Activated T-helper 17 cell treated with anti-CD3 and anti-CD28 coated beads, Interleukin-2, amount 50 U/mL, for 72 hours (primary cell): ENCODE results near the gene ZW10. TPM values are rescaled to one million over a fixed set of nuclear protein-coding genes. Genes with fewer than 3 reads are reported as not detected.
"Not testable (repeated sequence)": the region's sequence is repeated elsewhere in the genome, so short reads cannot be mapped to it uniquely, and the experiment has no call there.

Experiments used
- ATAC-seq: fragments of 150-1000 bp; cut with Tn5 transposase; replicated peaks from 2 replicates; pipeline ENCODE4 v1.10.0; 2021; ENCODE audit warnings: mild to moderate bottlenecking, moderate library complexity
- H3K27ac Mint-ChIP-seq: one replicate; pipeline ENCODE4 v1.8.0; 2022; ENCODE audit warnings: mixed read lengths
- H3K27me3 Mint-ChIP-seq: one replicate; pipeline ENCODE4 v1.8.0; 2022; ENCODE audit warnings: mixed read lengths
- H3K36me3 Mint-ChIP-seq: one replicate; pipeline ENCODE4 v1.8.0; 2022; ENCODE audit warnings: low read depth, mild to moderate bottlenecking, mixed read lengths
- H3K4me1 Mint-ChIP-seq: one replicate; pipeline ENCODE4 v1.8.0; 2022; ENCODE audit warnings: mixed read lengths
- H3K4me3 Mint-ChIP-seq: one replicate; pipeline ENCODE4 v1.8.0; 2022; ENCODE audit warnings: mild to moderate bottlenecking, mixed read lengths
- H3K9me3 Mint-ChIP-seq: one replicate; pipeline ENCODE4 v1.8.0; 2022; ENCODE audit warnings: mixed read lengths
- total RNA-seq, 2 donors: library from RNA; stranded (reverse); gene quantifications; one replicate each; pipeline ENCODE4 v1.2.3, GENCODE V29; 2022

The ZW10 gene
- total RNA-seq, 2 donors from 2014 or later = 17.0 to 24.8 TPM

DNA sequence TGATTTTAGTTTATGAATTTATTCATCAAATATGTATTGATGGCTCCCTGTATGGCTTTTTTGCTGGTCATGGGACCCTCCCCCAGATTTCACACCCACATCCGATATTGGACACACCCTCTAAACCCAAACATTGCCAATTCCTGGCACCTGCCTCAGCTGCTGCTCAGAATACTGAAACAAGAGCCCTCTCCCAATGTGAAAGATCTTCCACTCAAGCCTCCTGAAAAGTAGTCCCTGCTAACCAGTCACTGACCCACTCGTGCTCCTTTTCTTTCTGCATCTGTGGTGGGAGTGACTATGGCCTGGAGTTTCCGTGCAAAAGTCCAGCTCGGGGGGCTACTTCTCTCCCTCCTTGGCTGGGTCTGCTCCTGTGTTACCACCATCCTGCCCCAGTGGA is 6.0 kb upstream of the ZW10 start, which contains the start of gene CLDN25:
TSS of gene CLDN25 (plus strand) at position 301 of the 400 bp plus-strand sequence. CDS start at position 301, 0 bp downstream.
- no peak within 1 kb of the TSS for H3K4me3 Mint-ChIP-seq
- no peaks in the 10 kb centered on the region for H3K36me3 Mint-ChIP-seq
- no peaks in the 10 kb centered on the region for H3K4me1 Mint-ChIP-seq
- peaks cover 24% of the 10 kb centered on the region for H3K27me3 Mint-ChIP-seq
- no peak within 1 kb of the TSS for H3K27ac Mint-ChIP-seq
- ATAC-seq = no peak
- H3K9me3 Mint-ChIP-seq = no peaks in the 10 kb centered on the region

DNA sequence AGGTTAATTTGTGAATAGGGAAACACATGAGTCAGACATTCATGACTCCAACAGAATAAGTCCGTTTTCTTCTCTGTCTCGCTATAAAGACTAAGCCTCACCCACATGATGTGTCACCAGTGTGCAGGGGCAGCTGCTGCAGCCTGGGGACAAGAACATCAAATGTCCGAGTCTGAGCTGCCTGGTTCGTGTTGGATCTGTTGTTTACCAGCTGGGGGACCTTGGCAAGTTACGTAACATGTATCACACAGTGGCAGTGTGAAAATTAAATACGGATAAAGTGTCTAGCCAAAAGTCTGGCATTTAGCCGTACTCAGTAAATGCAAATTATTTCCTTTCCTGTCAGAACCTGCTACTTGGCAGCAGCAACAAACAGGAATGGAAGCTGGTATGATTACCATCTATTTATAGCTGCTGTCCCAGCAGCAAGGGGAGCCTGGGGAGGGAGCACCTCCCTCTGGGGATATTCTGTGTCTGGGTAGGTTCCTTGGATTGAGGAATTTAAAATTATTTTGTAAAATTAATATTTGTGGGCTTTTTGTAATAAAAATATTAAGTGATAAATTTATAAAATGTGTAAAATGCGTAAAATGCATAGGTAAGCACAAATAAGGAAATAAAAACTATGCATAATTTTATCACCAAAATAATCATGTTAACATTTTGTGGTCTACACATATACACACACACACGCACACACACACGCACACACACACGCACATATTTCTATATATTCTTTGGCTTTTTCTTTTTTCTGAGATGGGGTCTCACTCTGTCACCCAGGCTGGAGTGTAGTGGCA is 4.8 kb upstream of the ZW10 start:
- Mint-ChIP-seq H3K4me3 (no peak overlapping the region), H3K9me3 (no peaks in the 10 kb centered on the region), H3K4me1 (no peaks in the 10 kb centered on the region), H3K36me3 (peaks cover 6% of the 10 kb centered on the region), H3K27me3 (peaks cover 20% of the 10 kb centered on the region), H3K27ac (no peak overlapping the region)
- no peak for ATAC-seq

DNA sequence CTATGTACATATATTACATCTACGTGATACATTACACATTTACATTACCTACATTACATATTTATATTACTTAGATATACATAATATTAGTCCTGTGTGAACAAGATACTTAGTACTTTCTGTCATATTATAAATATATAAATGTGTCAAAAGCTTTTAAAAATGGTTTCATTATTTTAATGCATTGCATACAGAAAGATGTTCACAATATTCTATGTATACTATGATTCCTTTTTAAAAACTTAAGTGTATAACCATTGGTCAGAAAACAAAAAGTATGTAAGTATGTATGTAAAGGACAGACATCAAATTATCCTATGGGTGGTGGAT is 647 bp upstream of the ZW10 start:
- Mint-ChIP-seq H3K27ac (peak overlapping the region; percentile 99), H3K9me3 (no peaks in the 10 kb centered on the region), H3K4me3 (peak overlapping the region; percentile 99), H3K36me3 (peaks cover 35% of the 10 kb centered on the region), H3K27me3 (peaks cover 6% of the 10 kb centered on the region), H3K4me1 (peaks cover 7% of the 10 kb centered on the region)
- ATAC-seq = no peak

DNA sequence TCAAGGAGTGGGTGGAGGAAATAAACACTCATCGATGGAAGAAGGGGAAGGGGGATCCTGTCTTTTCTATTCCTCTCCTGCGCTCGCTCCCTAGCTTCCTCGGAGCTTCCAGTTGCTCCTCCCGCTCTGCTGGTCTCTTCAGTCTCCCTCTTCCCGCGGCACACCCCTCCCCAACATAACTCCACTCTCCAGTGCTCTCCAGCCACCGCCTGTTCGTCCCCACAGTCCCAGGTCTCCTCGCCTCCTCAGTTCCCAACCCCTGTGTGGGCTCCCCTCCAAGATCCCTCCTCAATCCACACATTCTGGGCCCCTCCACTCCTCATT is 438 bp downstream of the ZW10 start:
- H3K27ac Mint-ChIP-seq = peak overlapping the region; percentile 99
- peak; percentile 21 for ATAC-seq
- H3K27me3 Mint-ChIP-seq = peaks cover 5% of the 10 kb centered on the region
- peak overlapping the region; percentile 99 for H3K4me3 Mint-ChIP-seq
- no peaks in the 10 kb centered on the region for H3K9me3 Mint-ChIP-seq
- H3K4me1 Mint-ChIP-seq = peaks cover 7% of the 10 kb centered on the region
- H3K36me3 Mint-ChIP-seq = peaks cover 46% of the 10 kb centered on the region

DNA sequence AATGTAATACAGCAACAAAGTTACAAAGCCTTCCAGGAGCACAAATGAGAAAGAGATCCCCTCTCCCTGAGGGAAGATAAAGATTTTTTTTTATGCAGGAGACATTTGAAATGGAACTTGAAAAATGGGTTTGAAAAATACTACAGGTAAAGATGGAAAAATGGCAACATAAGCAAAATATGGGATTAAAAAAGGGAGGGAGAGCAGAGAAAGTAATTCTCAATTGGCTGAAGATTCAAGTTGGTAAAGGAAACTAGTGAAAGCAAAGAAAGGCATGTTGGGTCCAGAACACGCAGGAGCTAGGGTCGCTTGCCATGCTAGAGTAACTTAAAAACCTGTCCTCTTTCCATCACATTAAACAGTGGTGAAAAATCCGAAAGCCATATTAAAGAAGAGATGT is 1.5 kb downstream of the ZW10 start:
- peaks cover 17% of the 10 kb centered on the region for H3K4me1 Mint-ChIP-seq
- H3K27me3 Mint-ChIP-seq = no peaks in the 10 kb centered on the region
- no peaks in the 10 kb centered on the region for H3K9me3 Mint-ChIP-seq
- peaks cover 57% of the 10 kb centered on the region for H3K36me3 Mint-ChIP-seq
- ATAC-seq = no peak
- peak overlapping the region; percentile 99 for H3K4me3 Mint-ChIP-seq
- peak overlapping the region; percentile 35 for H3K27ac Mint-ChIP-seq

DNA sequence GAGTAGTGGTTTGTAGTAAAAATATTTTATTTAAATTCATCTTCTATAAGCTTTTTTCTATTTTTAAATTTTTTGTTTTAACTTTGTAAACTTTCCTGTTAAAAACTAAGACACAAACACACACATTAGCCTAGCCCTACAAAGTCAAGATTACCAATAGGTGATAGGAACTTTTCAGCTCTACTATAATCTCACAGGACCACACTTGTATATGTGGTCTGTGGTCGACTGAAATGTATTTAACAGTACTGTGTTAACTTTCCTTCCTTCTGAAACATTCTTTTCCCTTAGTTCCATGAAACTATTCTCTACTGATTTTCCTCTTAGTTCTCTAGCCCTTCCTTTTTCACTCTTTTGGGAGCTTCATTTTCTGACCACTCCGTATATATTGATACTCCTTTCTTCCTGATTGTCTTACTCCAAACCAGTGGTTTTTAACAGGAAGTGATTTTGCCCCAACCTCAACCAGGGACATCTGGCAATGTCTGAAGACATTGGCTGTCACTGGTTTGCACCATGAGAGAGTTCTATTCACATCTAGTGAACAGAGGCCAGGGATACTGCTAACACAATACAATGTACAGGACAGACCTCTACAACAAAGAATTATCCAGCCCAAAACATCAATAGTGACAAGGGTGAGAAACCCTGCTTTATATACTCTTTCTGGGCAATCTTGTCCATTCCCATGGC is 8.8 kb downstream of the ZW10 start:
- ATAC-seq = no peak
- Mint-ChIP-seq H3K27me3 (no peaks in the 10 kb centered on the region), H3K9me3 (no peaks in the 10 kb centered on the region), H3K36me3 (peaks cover 82% of the 10 kb centered on the region), H3K4me1 (peaks cover 25% of the 10 kb centered on the region), H3K4me3 (no peak overlapping the region), H3K27ac (no peak overlapping the region)

DNA sequence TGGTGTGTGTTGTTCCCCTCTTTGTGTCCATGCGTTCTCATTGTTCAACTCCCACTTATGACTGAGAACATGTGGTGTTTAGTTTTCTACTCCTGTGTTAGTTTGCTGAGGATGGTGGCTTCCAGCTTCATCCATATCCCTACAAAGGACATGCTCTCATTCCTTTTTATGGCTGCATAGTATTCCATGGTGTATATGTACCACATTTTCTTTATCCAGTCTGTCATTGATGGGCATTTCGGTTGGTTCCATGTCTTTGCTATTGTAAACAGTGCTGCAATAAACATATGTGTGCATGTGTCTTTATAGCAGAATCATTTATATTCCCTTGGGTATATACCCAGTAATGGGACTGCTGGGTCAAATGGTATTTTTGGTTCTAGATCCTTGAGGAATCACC is 10.5 kb downstream of the ZW10 start:
- peaks cover 82% of the 10 kb centered on the region for H3K36me3 Mint-ChIP-seq
- H3K4me1 Mint-ChIP-seq = peaks cover 25% of the 10 kb centered on the region
- H3K9me3 Mint-ChIP-seq, H3K27me3 Mint-ChIP-seq, H3K4me3 Mint-ChIP-seq, ATAC-seq: not testable (repeated sequence)
- H3K27ac Mint-ChIP-seq = peak overlapping the region; percentile 63

DNA sequence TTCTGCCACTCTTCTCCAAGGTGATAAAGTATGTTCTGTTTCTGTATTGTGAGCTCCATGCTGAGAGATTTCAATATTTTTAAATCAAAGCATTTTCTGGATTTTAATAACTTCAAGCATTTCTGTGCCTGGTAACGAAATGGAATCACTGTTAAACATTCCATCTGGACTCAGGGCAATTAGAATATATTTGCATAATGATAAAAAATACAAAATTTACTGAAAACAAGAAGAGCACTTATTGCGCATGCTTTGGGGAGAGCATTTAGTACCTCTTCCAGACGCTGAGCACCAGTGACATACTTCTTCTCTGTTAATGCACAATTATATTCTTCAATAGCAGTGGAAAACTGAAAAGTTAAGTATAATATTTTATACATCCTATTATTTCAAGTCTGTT is 13.3 kb downstream of the ZW10 start:
- peaks cover 93% of the 10 kb centered on the region for H3K36me3 Mint-ChIP-seq
- H3K27ac Mint-ChIP-seq = no peak overlapping the region
- no peaks in the 10 kb centered on the region for H3K27me3 Mint-ChIP-seq
- no peak overlapping the region for H3K4me3 Mint-ChIP-seq
- H3K9me3 Mint-ChIP-seq = no peaks in the 10 kb centered on the region
- H3K4me1 Mint-ChIP-seq = peaks cover 20% of the 10 kb centered on the region
- ATAC-seq = no peak

DNA sequence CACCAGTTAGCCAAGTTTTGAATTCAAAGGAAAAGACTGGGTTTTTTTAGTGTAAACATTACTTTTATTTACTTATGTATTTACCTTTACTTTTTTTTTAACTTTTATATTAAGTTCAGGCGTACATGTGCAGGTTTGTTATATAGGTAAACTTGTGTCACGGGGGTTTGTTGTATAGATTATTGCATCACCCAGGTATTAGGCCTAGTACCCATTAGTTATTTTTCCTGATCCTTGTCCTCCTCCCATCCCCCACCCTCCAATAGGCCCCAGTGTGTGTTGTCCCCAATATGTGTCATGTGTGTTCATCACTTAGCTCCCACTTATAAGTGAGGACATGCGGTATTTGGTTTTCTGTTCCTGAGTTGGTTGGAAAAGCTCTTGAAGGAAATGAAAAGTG is 20.6 kb downstream of the ZW10 start:
- no peaks in the 10 kb centered on the region for H3K9me3 Mint-ChIP-seq
- H3K27me3 Mint-ChIP-seq = no peaks in the 10 kb centered on the region
- H3K36me3 Mint-ChIP-seq = peaks cover 62% of the 10 kb centered on the region
- no peak overlapping the region for H3K27ac Mint-ChIP-seq
- H3K4me1 Mint-ChIP-seq = peaks cover 4% of the 10 kb centered on the region
- no peak for ATAC-seq
- H3K4me3 Mint-ChIP-seq = no peak overlapping the region

DNA sequence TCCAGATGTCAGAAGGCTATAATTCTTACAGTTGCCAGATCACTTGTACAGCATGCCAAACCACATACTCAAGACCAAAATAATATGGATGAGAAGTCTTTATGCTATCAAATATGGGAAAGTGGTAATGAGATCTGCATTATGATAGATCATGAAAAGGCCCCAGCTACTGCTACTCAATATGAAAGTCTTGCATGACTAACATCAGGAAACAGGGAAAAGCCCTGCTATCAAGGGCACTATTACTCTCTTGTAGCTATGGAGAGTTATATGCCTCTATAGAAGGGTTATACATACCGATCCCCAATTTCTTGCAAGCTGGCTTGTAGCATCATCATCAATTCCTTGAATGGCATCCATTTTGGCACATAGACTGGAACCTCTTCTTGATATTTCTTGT is 37.2 kb downstream of the ZW10 start:
- Mint-ChIP-seq H3K27ac (no peak overlapping the region), H3K36me3 (peaks cover 95% of the 10 kb centered on the region), H3K4me3 (no peak overlapping the region), H3K9me3 (no peaks in the 10 kb centered on the region), H3K27me3 (no peaks in the 10 kb centered on the region), H3K4me1 (no peaks in the 10 kb centered on the region)
- peak; percentile 97 for ATAC-seq

DNA sequence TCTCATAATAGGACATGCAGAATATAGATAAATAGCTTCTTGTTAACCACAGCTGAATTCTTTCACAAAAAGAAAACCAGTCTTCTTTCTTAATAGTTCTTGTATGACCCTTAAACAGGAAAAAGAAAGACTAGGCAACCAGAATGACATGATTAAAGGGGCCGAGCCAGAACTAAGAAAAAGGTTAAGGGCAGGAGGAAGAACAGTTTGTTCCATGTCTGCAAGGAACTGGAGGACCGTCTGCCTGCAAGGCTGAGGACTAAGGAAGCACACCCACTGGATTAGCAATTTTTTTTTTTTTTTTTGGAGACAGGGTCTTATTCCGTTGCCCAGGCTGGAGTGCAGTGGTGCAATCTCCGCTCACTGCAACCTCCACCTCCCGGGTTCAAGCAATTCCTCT is 41.4 kb downstream of the ZW10 start:
- H3K36me3 Mint-ChIP-seq = peaks cover 54% of the 10 kb centered on the region
- no peaks in the 10 kb centered on the region for H3K9me3 Mint-ChIP-seq
- H3K4me1 Mint-ChIP-seq = no peaks in the 10 kb centered on the region
- ATAC-seq = no peak
- H3K27ac Mint-ChIP-seq = no peak overlapping the region
- no peak overlapping the region for H3K4me3 Mint-ChIP-seq
- no peaks in the 10 kb centered on the region for H3K27me3 Mint-ChIP-seq

DNA sequence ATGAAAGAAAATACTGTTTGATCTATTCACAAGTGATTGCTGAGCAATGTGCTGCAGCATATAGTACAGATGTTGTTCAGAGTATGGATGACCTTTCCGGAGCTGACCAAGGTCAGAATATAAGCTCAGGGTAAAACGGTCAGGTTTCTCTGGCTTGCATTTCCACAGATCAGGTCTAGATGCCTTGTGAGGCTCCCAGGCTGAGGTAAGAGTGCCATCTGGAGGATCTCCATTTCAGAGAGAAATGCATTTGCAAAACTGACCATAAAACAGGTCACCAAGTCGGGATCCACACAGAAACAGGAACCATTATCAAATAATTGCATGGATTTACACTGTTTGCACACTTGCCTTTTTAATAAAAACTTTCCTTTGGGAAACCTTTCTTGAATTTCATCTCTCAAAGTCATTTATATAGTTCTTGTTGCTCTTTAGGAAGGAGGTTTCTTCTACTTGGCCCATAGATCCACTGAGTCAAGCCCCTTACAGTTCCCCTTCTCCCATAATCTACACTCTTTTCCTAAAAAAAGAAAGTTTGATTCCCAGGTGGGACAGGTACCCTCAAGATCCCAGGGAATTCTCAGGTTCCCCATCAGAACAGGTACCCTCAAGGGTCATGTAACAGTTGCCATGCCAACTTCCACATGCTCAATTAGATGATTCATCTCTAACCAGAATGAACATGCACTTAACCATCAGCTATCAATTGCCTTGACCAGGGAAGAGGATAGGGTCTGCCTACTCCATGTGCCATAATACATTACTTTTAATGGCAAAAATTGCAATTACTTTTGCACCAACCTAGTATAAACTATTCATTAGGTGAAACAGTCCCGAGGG is 42.4 kb downstream of the ZW10 start:
- H3K27ac Mint-ChIP-seq = no peak overlapping the region
- H3K4me3 Mint-ChIP-seq = no peak overlapping the region
- ATAC-seq = no peak
- no peaks in the 10 kb centered on the region for H3K4me1 Mint-ChIP-seq
- H3K27me3 Mint-ChIP-seq = no peaks in the 10 kb centered on the region
- H3K36me3 Mint-ChIP-seq = peaks cover 44% of the 10 kb centered on the region
- H3K9me3 Mint-ChIP-seq = no peaks in the 10 kb centered on the region

DNA sequence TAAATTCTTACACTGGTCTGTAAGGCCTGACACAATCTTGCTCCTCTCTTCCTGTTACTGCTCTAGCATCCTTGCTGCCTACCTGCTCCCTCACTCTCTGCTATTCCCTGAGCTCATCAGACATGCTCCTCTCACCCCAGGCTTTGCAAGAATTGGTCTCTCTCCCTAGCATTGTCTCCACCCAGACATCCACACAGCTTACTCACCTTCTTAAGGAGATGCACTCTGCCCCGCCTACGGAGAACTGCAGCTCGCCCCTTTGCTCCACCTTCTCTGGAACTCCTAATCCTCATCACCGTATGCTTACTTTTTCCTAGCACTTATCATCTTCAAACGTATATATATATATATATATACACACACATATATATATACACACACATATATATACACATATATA is 44.0 kb downstream of the ZW10 start:
- Mint-ChIP-seq H3K27ac (peak overlapping the region; percentile 73), H3K4me1 (no peaks in the 10 kb centered on the region), H3K36me3 (peaks cover 28% of the 10 kb centered on the region), H3K27me3 (no peaks in the 10 kb centered on the region), H3K4me3 (no peak overlapping the region), H3K9me3 (no peaks in the 10 kb centered on the region)
- ATAC-seq = no peak

DNA sequence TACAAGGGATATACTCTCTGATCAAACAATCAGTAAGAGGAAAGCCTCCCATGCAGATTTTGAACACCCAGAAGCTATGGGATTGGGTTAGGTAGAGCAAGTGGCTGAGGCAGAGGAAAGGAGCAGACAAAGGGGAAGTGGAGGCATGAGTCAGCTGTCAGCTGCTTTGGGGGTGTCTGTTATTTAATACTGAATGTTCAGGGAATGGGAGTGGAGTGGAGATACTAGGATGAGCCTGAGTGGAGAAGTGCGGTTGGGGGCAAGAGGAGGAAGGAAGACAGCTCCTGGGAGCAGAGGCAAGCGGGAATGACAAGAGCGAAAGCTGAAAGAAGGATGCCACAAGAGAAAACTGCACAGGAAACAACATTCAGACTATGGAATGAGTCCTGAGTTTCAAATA is 44.7 kb downstream of the ZW10 start:
- Mint-ChIP-seq H3K9me3 (no peaks in the 10 kb centered on the region), H3K27me3 (no peaks in the 10 kb centered on the region), H3K36me3 (peaks cover 21% of the 10 kb centered on the region), H3K4me1 (no peaks in the 10 kb centered on the region), H3K4me3 (no peak overlapping the region), H3K27ac (peak overlapping the region; percentile 73)
- no peak for ATAC-seq

DNA sequence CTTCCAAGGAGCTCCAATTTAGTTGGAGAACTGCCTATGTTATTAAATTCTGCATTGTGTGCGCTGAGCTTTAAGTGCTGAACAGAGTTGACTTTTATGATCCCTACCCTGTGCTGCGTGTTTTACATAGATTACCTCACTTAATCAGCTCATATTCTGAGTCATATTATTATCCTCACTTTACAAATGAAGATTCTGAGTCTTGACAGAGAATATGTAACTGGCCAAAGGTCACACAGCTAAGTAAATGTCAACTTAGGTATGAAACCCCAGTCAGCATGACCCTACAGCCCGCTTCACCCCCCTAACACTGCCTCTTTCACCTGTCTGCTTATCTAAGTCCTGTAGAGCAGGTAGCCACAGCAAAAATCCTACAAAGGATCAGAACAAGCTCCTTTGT is 47.6 kb downstream of the ZW10 start:
- Mint-ChIP-seq H3K4me1 (no peaks in the 10 kb centered on the region), H3K36me3 (no peaks in the 10 kb centered on the region), H3K9me3 (no peaks in the 10 kb centered on the region), H3K27ac (no peak overlapping the region), H3K27me3 (no peaks in the 10 kb centered on the region), H3K4me3 (no peak overlapping the region)
- ATAC-seq = no peak
